NCI-H1436 (cell line): ENCODE measurements around the gene GPAM.
"Not testable (repeated sequence)": the region's sequence is repeated elsewhere in the genome, so short reads cannot be mapped to it uniquely, and the experiment has no call there.

Experiments
- DNase-seq: peaks from one replicate; lab custom pipeline; 2025; lab: John Stamatoyannopoulos, UW

The GPAM gene, protein sequence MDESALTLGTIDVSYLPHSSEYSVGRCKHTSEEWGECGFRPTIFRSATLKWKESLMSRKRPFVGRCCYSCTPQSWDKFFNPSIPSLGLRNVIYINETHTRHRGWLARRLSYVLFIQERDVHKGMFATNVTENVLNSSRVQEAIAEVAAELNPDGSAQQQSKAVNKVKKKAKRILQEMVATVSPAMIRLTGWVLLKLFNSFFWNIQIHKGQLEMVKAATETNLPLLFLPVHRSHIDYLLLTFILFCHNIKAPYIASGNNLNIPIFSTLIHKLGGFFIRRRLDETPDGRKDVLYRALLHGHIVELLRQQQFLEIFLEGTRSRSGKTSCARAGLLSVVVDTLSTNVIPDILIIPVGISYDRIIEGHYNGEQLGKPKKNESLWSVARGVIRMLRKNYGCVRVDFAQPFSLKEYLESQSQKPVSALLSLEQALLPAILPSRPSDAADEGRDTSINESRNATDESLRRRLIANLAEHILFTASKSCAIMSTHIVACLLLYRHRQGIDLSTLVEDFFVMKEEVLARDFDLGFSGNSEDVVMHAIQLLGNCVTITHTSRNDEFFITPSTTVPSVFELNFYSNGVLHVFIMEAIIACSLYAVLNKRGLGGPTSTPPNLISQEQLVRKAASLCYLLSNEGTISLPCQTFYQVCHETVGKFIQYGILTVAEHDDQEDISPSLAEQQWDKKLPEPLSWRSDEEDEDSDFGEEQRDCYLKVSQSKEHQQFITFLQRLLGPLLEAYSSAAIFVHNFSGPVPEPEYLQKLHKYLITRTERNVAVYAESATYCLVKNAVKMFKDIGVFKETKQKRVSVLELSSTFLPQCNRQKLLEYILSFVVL

DNA sequence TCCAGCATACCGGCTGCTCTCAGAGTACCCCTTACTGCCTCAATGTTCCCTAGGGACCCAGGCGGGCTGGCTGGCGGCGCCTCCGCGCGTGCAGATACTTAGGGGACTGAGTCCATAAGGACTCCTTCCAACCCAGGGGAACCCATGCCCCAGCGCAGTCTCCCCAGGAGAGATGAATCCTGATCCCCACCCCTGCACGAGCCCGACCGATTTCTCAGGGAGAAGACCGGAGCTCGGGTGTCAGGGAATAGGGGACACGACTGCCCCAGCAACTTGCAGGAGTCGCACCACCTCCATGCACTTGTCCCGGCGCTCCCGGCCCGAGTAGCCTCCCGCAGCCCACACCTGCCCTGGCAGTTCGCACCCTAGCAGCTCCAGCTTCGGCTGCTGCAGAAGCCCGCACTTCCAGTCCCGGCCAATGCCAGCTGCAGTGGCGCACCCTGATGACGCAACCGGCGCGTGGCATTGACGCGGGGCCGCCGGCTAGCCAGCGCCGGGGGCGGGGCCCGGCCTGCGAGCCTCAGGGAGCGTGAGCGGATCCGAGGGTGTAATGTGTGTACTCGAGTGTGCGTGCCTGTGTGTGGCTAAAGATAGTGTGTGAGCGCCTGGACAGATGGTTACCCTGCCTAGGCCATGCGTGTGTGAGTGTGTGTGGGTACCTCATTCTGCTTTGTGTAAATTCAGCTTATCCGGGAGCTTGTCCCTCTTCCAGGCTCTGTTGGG, at the start of gene GPAM:
TSS of gene GPAM (minus strand) at position 437 of the 723 bp plus-strand sequence. CDS start 1,981 bp downstream, outside the sequence.
- DNase-seq = peak; percentile 91

DNA sequence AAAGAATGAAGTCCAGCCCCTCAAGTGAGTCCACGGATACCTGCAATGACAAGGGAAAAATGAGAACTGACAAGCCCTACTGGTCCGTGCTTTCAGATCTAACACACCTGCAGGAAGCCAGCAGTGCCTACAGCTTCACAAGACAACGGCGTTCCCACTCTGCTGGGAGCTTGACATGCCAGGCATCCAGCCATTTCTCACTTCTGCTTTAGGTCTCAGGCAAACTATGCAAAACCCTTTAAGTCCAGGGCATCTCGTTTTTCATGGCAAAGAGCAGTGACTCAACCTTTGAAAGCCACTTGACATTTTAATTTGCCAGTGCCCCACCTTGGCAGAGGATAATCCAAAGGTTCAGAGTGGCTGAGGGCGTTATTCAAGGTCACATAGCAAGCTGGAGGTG, 49.1 kb upstream of the GPAM start:
- DNase-seq = no peak

DNA sequence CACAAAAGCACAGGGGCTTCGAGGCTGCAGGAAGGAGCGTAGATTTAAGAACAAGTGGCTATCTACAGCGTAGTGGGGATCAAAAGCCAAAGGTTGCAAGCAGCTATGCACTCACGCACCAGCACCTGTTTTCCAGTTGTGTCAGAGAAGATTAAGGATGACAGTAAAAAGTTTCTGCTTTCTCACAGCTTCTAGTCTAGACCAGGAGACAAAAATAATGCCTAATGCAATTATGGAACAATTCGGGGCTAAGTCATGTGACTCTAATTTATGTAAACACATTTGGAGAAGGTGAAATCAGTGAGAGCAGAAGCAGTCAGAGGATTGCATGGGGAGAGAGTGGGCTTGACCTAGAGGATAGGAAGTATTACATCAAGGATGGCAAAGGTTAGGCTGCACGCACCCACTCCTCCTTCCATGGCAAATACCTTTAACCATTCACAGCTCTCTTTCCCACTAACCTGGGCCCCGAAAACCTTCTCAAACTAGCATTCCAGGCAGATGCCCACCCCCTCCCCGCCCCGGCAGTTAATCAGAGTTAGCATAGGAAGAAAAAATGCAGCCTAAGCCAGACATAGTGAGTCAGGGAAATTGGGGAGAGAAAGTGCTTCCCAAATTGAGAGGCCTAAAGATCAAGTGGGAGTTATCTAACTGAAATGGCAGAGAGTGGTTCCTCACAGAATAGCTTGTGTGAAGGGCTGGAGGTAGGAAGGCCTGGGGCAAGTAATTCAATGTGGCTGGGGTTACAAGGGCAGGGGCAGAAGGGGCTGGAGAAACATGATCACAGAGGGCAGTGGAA, 48.2 kb upstream of the GPAM start:
- DNase-seq = no peak

DNA sequence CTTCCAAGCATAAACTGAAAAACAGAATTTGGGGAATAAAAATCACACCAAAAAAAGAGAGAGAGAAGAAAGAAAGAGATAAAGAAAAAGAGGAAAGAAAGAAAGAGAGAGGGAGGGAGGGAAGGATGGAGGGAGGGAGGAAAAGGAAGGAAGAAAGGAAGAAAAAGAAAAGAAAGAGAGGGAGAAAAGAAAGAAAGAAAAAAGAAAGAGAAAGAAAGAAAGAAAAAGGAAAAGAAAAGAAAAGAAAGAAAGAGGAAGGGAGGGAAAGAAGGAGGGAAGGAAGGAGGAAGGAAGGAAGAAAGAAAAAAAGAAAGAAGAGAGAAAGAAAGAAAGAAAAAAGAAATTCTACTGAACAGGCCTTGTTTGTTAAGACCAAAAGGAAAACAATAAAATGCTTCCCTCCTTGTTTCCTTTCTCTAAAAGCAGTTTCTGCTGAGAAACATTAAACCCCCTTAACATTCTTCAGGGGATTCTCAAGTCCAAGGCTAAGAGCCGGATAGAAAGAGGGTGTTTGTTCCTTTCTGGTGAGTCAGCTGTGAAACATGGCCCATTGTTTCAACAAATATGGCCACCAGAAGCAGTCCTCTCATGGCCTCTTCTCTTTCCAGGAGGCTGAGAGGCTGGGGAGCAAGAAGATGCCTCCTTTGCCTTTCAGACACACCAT, 46.9 kb upstream of the GPAM start:
- DNase-seq = no peak

DNA sequence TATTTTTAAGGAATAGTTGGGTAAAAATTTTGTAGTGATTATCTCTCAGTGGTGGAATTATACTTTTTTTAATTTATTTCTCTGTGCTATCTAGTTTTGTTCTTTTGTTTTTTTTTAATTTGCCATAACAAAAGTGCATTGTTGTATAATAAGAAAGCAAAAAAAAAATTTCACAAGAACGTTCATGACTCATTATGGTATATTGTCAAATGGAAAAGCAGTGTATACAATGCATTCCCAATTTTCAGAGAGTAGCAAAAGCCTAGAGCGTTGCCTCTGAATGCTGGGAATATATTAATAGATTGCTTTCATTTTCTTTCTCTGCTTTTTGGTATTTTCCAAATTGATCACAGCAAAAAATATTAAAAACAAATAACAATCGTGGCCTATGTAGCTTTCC, 46.3 kb upstream of the GPAM start:
- no peak for DNase-seq

DNA sequence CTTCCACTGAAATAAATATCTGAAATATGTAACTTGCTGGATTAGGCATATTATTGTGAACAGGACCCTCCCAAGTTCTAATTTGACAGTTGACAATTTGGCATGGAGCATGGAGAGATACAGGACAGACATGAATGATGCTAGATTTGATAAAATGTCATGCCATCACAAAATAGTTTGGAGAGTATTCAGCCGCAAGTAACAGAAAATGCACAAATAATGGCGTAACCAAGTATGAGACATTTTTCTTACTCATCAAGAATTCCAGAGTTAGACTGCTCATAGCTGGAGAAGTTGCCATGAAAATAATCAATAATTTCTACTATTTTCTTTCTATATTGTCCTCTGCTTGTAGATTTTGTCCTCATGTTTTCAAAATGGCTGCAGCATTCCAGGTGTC, 45.5 kb upstream of the GPAM start:
- no peak for DNase-seq

DNA sequence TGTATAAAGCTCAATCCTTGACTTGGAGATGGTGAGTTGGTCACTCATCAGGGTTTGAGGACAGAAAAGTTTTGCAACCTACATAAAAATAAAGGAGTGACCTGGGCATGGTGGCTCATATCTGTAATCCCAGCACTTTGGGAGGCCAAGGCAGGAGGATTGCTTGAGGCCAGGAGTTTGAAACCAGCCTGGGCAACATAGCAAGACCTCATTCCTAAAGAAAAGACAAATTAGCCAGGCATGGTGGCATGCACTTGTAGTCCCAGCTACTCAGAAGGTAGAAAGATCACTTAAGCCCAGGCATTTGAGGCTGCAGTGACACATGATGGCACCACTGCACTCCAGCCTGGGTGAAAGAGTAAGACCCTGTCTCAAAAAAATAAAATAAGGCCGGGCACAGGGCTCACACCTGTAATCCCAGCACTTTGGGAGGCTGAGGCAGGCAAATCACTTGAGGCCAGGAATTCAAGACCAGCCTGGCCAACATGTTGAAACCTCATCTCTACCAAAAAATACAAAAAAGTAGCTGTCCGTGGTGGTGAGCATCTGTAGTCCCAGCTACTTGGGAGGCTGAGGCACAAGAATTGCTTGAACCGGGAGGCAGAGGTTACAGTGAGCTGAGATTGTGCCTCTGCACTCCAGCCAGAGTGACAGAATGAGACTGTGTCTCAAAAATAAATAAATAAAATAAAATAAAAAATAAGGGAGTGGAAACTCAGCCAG, 45.0 kb upstream of the GPAM start:
- DNase-seq = not testable (repeated sequence)

DNA sequence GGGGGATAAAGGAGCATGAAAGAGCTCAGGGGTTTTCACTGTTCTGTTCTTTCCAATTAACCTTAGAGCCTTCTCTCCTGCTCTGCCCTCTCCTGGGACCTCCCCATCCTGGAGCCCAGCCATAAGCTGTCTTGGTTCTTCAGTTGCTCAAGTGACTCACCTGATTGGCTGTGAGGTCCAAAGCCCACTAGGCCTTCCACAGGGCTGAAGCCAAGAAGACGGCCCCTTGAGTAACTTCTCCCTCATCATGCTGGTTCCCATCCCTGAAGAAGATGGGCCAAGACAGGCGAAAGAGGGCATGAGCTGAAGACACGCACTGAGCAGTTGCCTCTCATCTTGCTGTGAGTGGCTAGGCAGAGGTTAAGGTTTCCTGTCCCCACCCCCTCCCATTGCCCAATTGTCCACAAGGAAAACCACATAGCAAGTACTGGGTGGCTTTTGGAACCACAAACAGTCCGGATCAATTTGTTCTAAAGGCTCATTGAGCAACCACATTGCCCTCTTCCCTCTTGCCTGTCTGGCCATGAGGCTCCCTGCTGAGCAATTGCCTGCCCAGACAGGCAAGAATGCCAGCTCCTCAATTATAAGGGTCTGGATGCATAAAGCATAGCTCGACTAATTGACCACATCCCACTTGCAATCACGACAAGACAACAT, 43.9 kb upstream of the GPAM start:
- no peak for DNase-seq

DNA sequence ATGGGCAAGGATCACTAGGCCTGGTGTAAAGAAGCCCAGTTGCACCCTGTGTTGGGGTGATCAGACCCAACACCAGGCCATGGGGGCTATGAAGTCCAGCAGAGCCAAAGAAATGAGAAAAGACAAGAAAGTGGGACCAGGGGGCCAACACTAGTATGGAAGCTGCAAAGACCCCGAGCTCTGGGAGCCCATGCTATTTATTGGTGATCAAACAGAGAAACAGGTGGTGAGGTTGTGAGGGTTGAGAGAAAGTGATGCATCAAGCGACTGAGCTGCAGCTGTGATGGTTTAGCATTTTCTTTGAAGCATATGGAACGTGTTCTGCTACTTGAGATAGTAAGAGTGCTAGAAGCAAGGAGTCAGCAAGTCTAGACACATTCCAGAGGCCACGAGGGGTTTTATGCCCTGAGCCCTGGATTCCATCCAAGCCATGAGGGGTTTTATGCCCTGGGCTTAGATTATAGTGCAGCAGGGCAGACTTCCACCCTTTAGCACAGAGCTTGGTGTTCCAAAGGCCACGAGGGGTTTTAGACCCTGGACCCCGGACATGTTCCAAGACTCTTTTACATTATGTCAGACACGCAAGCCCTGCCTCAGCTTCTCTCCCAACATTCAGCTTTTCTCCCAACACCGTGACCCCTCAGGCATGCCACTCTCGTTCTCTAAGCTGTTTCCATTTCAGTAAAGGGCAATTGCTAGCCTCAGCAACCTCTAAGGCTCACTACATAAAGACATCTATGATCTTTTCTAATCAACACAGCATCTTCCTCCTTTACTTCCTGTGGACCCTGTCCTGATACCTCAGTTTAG, 43.1 kb upstream of the GPAM start:
- no peak for DNase-seq

DNA sequence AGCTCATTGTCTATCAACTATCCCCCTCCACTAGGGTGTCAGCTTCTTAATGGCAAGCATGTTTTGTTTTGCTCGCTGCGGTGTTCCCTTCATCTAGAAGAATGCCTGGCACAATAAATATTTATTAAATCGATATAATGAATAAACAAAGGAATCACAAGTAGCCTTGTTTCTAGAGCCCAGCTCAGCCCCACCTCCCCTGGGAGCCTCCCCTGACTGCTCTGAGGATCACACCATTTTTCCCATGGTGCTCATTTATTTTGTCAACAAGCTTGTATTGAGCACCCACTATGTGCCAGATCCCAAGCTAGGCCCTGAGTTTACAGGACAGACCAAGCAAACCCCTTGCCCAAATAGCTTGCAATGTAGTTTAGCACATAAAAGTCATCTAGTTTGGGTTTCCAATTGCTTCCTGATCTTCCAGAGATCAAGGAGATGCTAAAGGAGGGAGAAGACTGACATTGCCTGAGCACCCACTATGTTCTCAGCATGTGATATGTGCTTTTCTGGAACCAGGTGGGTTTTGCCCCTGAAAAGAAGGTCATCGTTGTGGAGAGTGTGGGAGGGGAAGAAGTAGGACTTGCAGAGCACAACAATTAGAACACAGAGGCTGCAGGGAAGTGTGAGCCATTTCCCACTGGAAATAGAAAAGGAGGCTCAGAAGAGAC, 42.3 kb upstream of the GPAM start:
- no peak for DNase-seq

DNA sequence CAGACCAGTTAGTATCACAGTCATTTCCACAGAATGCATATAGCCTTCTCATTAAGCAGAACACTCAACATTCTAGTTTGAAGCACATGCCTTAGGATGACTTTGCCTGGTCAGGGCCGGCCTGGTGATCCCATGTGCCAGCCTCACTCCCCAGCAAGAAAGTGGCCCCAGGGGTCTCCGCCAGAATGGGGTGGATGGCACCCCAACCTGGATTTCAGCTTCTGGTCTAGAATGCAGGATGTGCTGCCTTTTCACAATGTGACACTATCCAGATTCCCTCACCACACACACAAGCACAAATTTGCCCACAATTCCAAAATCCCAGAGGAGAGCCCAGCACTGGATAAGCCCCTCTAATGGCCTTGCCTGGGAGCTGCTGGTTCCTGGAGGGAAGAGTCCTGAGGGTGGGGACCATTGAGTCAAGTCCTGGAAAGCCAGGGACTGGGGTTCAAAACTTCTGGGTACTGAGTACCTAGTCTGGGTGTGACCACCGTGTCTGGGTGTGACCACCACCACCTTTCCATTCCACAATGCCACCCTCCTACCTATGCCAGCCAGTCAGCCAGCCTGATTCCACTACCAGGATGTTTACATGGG, 41.5 kb upstream of the GPAM start:
- DNase-seq = no peak

DNA sequence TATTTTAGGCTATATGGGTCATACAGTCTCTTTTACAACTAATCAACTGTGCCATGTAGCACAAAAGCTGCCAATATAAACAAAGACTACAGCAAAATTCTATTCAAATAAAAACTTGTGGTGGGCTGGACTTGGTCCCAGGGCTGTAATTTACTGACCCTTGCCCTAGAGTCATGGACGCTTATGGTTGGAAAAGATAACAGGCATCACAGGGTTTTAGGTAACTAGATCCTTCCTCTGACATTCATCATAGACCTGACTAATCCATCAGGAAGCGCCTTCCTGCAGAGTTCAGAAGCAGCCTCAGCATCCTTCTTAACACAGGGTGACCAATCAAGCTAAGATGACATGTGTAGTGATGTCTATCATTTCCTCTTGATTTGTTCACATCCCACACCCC, 40.2 kb upstream of the GPAM start:
- no peak for DNase-seq

DNA sequence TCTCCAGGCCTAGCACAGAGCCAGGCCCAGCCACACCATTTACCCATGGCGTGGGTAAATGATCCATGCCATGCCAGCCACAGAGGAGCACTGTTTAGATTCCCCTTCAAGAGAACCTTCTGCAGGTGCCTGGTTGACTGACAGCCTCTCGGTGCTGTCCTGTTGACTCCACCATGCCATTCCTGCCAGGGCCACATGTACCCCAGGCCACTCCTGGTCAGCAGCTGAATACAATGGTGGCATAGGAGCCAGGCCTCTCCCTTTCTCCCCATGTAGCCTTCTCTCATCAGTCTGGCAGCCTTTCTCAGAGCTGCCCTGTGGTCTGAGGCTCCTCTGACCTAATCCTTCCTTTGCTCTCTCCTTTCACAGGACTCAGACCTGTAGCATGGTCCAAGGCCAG, 39.2 kb upstream of the GPAM start:
- DNase-seq = no peak

DNA sequence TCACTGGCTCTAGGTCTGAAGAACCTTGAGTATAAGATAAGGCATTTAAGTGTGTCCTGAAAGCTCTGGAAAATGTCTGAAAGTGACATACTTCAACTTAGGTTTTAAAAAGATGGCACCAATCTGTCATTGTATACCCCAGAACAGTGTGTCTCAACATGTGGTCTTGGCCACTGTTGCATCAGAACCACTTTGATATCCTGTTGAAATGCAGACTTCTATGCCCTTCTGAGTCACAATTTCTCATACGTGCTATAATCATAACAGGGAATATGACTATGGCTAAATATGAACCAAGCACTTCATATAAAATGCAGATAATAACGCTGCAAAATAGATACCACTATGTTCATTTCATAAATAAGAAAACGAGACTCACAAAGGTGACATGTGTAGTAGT, 38.0 kb upstream of the GPAM start:
- no peak for DNase-seq

DNA sequence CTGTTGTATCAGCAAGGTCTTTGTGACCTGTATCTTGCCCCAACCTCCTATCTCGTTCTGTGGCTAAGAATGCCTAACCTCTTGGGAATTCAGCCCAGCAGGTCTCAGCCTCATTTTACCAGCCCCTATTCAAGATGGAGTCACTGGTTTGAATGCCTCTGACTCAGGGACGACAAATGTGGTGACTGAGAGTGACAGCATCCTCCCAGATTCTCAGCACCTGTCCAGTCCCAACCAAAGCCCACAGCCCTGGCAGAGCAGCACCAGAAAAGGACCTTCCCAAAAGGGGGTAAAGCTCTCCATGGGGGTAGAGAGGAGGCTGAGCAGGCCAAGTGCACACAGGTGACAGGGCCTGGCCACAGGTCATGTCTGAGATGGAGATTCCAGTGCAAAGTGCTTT, 35.4 kb upstream of the GPAM start:
- DNase-seq = no peak

DNA sequence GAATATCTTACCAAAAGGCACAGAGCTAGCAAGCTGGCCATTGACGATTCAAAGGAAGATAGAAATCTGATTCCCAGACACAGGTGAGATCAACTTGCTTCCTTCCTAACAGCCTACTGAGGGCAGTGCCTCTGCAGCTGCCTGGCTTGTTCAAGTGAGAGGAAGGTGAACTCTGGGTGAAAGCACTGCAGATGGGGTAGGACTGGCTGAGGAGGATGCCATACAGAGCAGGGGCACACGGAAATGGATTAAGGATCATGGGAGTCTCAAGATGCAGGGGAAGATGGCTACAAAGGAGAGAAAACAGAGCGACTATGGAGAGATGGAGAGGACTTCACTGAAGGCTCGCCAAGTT, 34.4 kb upstream of the GPAM start:
- DNase-seq = no peak

DNA sequence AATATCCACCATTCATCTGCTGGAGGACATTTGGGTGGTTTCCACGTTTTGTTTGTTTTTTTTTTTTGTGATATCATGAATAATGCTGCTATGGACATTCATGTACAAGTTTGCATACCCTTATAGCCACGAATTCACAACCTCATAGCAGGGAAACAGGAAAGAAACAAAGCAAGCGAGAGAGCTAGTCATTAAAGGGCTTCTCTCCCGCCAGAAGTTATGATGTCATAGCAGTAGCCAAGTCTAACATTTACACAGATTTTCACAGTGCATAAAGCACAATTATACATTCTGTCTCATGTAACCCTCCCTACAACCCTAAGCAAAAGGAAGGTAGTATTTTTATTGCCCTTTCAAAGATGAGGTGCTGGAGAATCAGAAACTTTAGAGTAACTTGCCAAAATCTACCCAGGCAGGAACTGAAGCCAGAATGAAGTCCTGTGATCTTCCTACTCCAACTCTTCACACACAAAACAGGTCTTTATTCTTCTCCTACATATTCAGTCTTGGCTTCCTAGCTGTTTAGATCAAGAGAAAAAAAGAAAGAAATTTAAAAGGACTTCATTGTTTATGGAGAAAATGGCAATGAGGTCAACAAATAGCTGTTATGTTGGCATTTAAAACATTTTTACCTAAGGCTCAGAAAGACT, 33.9 kb upstream of the GPAM start:
- no peak for DNase-seq

DNA sequence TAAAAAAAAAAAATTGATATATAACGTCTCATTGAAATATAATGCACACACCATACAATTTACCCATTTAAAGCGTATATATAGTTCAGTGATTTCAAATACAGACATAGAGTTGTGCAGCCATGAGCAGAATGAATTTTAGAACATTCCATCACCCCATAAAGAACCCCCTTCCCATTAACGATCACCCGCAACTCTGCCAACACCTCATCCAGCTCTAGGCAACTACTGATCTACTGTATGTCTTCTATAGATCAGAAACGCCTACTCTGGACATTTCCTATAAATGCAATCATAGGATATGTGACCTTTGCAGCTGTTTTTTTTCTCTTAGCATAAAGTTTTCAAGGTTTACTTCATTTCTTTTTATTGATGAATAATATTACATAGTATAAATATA, 33.4 kb upstream of the GPAM start:
- no peak for DNase-seq
